Stimulated activated CD8-positive, alpha-beta memory T cell treated with anti-CD3 and anti-CD28 coated beads, Interleukin-7, amount 100 ng/mL, for 1 hour (primary cell): ENCODE data around the gene GRK7.
A peak's percentile ranks its signal among the peaks of the same experiment; 100 is the strongest.

Experiments
- DNase-seq, 2 donors: peaks; one replicate each; pipeline ENCODE4 v3.0.0-alpha.2; 2020; ENCODE audit warnings: low read depth in 2 of 2

GRK7 gene

GRCh38 chr3:141763088-141763750 lies at the start of gene GRK7:
Gene GRK7 (plus strand): TSS chr3:141763408. CDS start chr3:141778285, 14,877 bp downstream.
- no peak for DNase-seq

- no peak for DNase-seq
These were observed 48.5 kb upstream of the GRK7 start for GRCh38 chr3:141714671-141715070.

- DNase-seq = no peak
These were observed 41.1 kb upstream of the GRK7 start for GRCh38 chr3:141722081-141722480.

GRCh38 chr3:141722648-141723047 lies 40.6 kb upstream of the GRK7 start:
- DNase-seq = no peak

GRCh38 chr3:141723255-141723654 lies 40.0 kb upstream of the GRK7 start:
- DNase-seq = no peak

GRCh38 chr3:141724186-141724585 lies 39.0 kb upstream of the GRK7 start:
- no peak for DNase-seq

GRCh38 chr3:141725036-141725435 lies 38.2 kb upstream of the GRK7 start:
- DNase-seq = no peak

- DNase-seq = no peak
These were observed 36.7 kb upstream of the GRK7 start for GRCh38 chr3:141726483-141726882.

- DNase-seq = no peak
These were observed 34.8 kb upstream of the GRK7 start for GRCh38 chr3:141728355-141728892.

- no peak for DNase-seq
These were observed 34.0 kb upstream of the GRK7 start for GRCh38 chr3:141729240-141729639.

- DNase-seq = no peak
These were observed 28.0 kb upstream of the GRK7 start for GRCh38 chr3:141735176-141735575.

GRCh38 chr3:141735770-141736465 lies 27.3 kb upstream of the GRK7 start:
- DNase-seq = no peak

- no peak for DNase-seq
These were observed 26.1 kb upstream of the GRK7 start for GRCh38 chr3:141737093-141737492.

- no peak for DNase-seq
These were observed 25.6 kb upstream of the GRK7 start for GRCh38 chr3:141737678-141738021.

- peak; percentile 91 to 97 for DNase-seq
These were observed 25.0 kb upstream of the GRK7 start, which contains the start of gene RNF7 for GRCh38 chr3:141738022-141738890. Gene RNF7 (plus strand): TSS chr3:141738298. CDS start chr3:141738342, 44 bp downstream.

GRCh38 chr3:141738891-141739363 lies 24.3 kb upstream of the GRK7 start:
- no peak for DNase-seq

GRCh38 chr3:141739731-141740130 lies 23.5 kb upstream of the GRK7 start:
- DNase-seq = no peak

- no peak for DNase-seq
These were observed 22.9 kb upstream of the GRK7 start for GRCh38 chr3:141740349-141740748.

GRCh38 chr3:141743305-141743704 lies 19.9 kb upstream of the GRK7 start:
- no peak for DNase-seq

- DNase-seq = no peak
These were observed 16.2 kb upstream of the GRK7 start for GRCh38 chr3:141746962-141747361.

- no peak for DNase-seq
These were observed 9.8 kb upstream of the GRK7 start for GRCh38 chr3:141753399-141753798.

GRCh38 chr3:141754032-141754431 lies 9.2 kb upstream of the GRK7 start:
- DNase-seq = no peak
